Dendritic cell treated with granulocyte-macrophage colony-stimulating factor and Interleukin-4, amounts not matched to agents 40 ng/mL and 50 ng/mL, for 4 days (primary cell): ENCODE data around the gene CARD9.

Experiments used
- H3K27ac Mint-ChIP-seq: one replicate; pipeline ENCODE4 v1.8.0; 2022; ENCODE audit warnings: mild to moderate bottlenecking, mixed read lengths
- H3K27me3 Mint-ChIP-seq: one replicate; pipeline ENCODE4 v1.8.0; 2022; ENCODE audit warnings: mild to moderate bottlenecking, mixed read lengths
- H3K36me3 Mint-ChIP-seq: one replicate; pipeline ENCODE4 v1.8.0; 2022; ENCODE audit warnings: low read depth, mixed read lengths
- H3K4me1 Mint-ChIP-seq: one replicate; pipeline ENCODE4 v1.8.0; 2022; ENCODE audit warnings: low read depth, mixed read lengths
- H3K4me3 Mint-ChIP-seq: one replicate; pipeline ENCODE4 v1.8.0; 2022; ENCODE audit warnings: mild to moderate bottlenecking, moderate library complexity, mixed read lengths
- H3K9me3 Mint-ChIP-seq: one replicate; pipeline ENCODE4 v1.8.0; 2022; ENCODE audit warnings: mixed read lengths
- intact Hi-C: fragments of 100-400 bp; cut with micrococcal nuclease; formaldehyde crosslinking; loops from one replicate; pipeline ENCODE4 v1.15.0; 2022

The CARD9 gene

DNA sequence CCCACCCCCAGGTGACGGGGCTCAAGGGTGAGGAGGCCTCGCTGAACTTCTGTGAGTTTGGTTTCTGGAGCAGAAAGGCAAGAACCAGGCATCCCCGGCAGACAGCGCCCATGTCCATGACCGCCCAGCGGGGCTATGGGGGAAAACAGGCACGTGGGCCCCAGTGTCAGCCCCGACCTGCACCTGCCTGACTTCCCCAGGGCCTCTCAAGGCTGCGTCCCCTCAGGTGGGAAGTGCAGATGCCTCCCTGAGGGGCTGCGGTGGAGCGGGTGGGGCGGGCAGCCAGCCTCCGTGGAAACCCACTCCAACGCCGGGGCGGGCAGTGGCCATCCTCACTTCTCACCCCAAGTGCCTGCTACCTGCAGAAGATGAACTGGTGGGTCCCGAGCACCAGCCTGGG, 6.9 kb upstream of the CARD9 start:
- Mint-ChIP-seq H3K4me3 (no peak overlapping the region), H3K4me1 (peaks cover 29% of the 10 kb centered on the region), H3K9me3 (no peaks in the 10 kb centered on the region), H3K27me3 (no peaks in the 10 kb centered on the region), H3K36me3 (peaks cover 84% of the 10 kb centered on the region), H3K27ac (no peak overlapping the region)
- intact Hi-C loops = no loop called here

DNA sequence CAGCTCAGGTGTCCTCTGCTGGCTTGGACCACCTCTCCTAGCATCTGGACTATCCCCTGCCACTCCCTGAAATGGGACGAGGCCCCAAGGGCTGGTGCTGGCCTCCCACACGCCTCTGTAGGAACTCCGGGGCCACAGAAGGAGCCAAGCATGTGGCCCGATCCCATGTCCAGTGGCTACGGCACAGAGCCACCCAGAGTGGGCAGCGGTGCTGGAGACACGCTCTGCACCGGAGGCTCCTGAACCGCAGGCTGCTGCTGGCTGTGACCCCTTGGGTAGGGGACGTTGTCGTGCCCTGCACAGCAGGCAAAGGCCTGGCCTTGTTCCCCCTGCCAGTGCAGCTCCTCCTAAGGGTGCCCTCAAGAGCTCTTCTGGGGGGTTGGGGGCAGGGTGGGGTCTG, 6.4 kb upstream of the CARD9 start:
- Mint-ChIP-seq H3K4me3 (no peak overlapping the region), H3K27ac (no peak overlapping the region), H3K4me1 (peaks cover 29% of the 10 kb centered on the region), H3K27me3 (no peaks in the 10 kb centered on the region), H3K9me3 (no peaks in the 10 kb centered on the region), H3K36me3 (peaks cover 84% of the 10 kb centered on the region)
- intact Hi-C loops = no loop called here

DNA sequence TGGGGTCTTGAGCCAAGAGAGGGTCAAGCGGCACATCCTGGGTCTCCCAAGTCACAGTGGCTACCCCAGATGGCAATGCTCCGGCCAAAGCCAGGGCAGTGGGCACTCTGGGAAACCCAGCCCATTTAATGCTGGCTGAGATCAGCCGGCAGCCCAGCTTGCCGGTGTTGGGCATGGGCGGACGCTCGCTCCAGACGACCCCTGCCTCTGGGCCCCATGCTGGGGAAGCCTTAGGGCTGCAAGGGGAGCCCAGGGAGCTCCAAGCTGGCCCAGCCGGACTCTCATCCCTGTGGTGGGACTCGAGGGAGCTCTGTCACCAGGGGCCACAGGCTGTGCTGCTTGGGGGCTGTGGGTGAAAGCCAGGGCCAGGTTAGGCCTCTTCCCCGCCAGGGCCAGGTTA, 5.9 kb upstream of the CARD9 start:
- Mint-ChIP-seq H3K36me3 (peaks cover 84% of the 10 kb centered on the region), H3K4me3 (no peak overlapping the region), H3K4me1 (peaks cover 32% of the 10 kb centered on the region), H3K9me3 (no peaks in the 10 kb centered on the region), H3K27ac (no peak overlapping the region), H3K27me3 (no peaks in the 10 kb centered on the region)
- intact Hi-C loops = no loop called here

DNA sequence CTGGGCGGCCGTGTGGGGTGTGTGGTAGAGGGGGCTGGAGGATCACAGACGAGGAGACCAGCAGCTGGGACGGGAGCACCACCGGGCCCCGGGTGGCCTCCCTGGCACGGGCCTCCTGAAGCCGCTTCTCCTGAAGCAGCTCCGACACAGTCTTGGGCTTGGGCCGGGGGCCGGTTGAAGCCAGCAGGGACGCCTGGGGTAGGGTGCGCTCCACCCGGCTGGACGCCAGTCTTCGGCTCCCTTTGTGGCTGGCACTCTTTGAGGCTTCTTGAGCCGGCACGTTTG, 5.5 kb upstream of the CARD9 start:
- Mint-ChIP-seq H3K27ac (peak overlapping the region; percentile 46), H3K4me1 (peaks cover 37% of the 10 kb centered on the region), H3K36me3 (peaks cover 81% of the 10 kb centered on the region), H3K27me3 (no peaks in the 10 kb centered on the region), H3K9me3 (no peaks in the 10 kb centered on the region), H3K4me3 (no peak overlapping the region)
- intact Hi-C loops = no loop called here

DNA sequence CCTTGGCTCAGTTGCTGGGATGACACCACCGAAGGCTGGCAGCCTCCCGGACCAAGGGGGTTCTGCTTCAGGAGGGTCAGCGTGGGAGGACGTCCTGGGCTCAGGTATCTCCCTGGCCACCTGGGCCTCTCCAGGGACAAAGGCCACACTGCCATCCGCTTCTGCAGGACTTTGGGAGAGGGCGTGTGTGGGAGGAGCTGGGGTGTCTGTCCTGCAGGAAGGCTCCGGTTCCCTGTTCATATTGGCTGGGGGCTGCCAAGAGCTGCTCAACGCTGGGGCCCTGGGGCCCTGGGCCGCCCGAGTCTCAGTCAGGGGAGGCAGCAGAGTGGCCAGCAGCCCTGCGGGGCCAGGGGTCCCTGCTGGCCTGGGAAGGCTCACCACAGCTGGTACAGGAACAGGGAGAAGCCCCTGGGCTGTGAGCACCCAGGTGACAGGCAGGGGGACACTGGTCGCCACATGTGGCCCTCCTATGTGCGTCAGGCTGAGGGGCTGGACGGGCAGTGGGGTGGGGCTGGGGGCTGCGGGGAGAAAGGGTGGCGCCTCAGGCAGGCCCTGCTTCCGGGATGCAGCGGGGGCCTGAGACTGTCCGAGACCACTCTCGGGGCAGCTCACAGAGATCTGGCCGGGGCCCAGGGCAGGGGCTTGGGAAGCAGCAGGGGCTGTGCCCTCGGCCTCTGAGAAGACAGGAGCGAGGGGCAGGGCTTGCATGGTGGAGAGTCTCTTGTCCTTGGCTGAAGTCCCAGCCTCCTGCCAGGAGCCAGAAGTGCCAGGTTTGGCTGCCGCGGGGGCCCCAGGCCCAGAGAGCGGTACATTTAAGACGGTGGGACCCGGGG, 4.9 kb upstream of the CARD9 start:
- Mint-ChIP-seq H3K36me3 (peaks cover 81% of the 10 kb centered on the region), H3K27ac (peak overlapping the region; percentile 46), H3K4me1 (peaks cover 40% of the 10 kb centered on the region), H3K27me3 (no peaks in the 10 kb centered on the region), H3K9me3 (no peaks in the 10 kb centered on the region), H3K4me3 (no peak overlapping the region)
- intact Hi-C loops = no loop called here

DNA sequence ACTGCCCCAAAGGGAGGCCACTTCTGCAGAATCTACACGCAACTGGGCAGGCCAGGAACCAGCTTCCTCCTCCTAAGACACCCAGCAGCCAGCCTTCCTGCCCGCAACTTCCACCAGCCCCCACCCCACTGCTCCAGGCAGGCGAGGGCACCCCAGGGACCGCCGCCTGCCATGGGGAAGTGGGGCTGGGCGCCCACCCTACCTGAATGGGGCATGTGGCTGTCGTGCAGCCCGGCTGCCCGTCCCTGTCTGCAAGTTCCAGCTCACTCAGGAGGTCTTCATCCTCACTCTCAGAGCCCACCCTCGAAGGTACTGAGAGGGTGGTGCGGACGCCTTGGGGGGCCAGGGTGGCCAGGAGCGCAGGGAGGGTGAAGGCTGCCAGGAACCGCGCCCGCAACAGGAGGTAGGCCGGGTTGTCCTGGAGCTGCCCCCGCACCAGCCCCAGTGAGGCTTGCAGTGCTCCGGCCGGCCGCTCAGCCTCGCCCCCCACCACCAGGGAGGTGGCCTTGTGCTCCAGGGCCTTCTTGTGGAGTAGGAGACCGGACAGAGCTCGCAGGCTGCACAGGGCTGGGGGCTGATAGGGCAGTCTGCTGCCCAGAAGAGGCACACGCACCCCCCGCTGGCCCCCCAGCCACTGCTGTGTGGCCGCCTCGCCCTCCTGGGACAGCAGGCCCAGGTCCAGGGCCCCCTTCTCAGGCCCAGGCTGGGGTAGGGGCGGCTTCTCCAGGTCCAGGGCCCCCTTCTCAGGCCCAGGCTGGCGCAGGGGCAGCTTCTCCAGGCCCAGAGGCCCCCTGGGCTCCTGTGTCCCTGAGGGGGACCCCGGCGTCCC, 4.1 kb upstream of the CARD9 start:
- Mint-ChIP-seq H3K27ac (peak overlapping the region; percentile 93), H3K4me3 (peak overlapping the region; percentile 49), H3K27me3 (no peaks in the 10 kb centered on the region), H3K4me1 (peaks cover 40% of the 10 kb centered on the region), H3K9me3 (no peaks in the 10 kb centered on the region), H3K36me3 (peaks cover 81% of the 10 kb centered on the region)
- intact Hi-C loops = no loop called here

DNA sequence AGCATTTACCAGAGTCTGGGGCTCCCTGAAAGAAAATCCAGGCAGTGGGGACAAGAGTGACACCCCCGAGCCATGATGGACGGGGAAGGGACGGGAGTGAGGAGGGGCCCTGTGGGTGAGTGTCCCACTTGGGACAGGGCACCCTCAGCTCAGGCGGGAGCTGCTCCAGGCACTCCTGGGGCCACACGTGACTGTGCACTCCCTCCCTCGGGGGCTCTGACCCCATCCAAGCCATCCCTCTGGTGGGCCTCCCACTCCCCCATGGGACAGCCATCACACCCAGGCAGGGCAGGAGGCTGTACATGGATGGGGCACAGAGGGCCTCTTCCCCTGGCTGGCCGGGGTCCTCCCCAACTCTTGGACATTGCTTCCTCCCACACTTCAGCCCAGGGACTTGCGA, 3.0 kb upstream of the CARD9 start:
- intact Hi-C loops = no loop called here
- H3K4me3 Mint-ChIP-seq = no peak overlapping the region

DNA sequence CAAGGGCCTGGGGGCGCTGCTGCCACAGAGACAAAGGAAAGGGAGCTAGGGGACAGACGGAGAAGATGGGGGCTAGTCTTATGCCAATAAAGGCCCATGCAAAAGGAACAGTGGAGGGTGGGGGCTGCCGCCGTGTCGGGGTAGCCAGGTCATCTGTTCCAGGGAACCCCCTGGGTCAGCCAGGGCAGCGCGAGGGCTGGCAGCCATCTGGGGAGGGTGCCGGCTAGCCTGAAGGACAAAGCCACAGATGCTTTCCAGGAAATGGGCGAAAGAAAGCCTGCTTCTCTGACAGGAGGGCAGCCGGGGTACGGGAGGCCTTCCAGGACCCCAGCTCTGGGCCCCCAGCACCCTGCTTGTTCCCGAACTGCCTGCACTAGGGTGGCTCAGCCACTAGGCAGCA, 1.6 kb upstream of the CARD9 start:
- Mint-ChIP-seq H3K4me1 (peaks cover 60% of the 10 kb centered on the region), H3K36me3 (peaks cover 81% of the 10 kb centered on the region), H3K27ac (peak overlapping the region; percentile 93), H3K27me3 (no peaks in the 10 kb centered on the region), H3K4me3 (no peak overlapping the region), H3K9me3 (no peaks in the 10 kb centered on the region)
- intact Hi-C loops = no loop called here

More for the DNA sequence above, 3.0 kb upstream of the CARD9 start:
- Mint-ChIP-seq H3K27me3 (no peaks in the 10 kb centered on the region), H3K36me3 (peaks cover 81% of the 10 kb centered on the region), H3K27ac (peak overlapping the region; percentile 93), H3K4me1 (peaks cover 49% of the 10 kb centered on the region), H3K9me3 (no peaks in the 10 kb centered on the region)

DNA sequence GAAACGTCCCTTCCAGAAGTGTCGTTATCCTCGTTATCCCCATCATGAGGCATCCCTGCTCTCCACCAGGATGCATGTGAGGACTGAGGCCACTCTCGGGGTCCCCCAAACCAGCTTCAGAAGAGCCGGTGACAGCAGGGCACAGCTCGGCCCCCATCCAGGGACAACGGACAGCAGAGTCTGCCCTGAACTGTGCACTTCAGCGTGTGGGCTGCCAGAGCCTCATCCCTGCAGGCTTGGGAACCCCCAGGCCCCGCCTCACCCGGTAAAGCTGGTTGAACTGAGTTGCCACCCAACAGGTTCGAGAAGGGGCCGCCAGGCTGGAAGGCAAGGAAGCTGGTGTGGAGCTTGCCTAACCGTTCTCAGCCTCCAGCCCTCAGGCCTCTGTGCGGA, 710 bp upstream of the CARD9 start:
- no peaks in the 10 kb centered on the region for H3K27me3 Mint-ChIP-seq
- H3K9me3 Mint-ChIP-seq = no peaks in the 10 kb centered on the region
- peaks cover 81% of the 10 kb centered on the region for H3K36me3 Mint-ChIP-seq
- peak overlapping the region; percentile 93 for H3K27ac Mint-ChIP-seq
- peaks cover 67% of the 10 kb centered on the region for H3K4me1 Mint-ChIP-seq
- intact Hi-C loops = no loop called here
- H3K4me3 Mint-ChIP-seq = peak overlapping the region; percentile 97

DNA sequence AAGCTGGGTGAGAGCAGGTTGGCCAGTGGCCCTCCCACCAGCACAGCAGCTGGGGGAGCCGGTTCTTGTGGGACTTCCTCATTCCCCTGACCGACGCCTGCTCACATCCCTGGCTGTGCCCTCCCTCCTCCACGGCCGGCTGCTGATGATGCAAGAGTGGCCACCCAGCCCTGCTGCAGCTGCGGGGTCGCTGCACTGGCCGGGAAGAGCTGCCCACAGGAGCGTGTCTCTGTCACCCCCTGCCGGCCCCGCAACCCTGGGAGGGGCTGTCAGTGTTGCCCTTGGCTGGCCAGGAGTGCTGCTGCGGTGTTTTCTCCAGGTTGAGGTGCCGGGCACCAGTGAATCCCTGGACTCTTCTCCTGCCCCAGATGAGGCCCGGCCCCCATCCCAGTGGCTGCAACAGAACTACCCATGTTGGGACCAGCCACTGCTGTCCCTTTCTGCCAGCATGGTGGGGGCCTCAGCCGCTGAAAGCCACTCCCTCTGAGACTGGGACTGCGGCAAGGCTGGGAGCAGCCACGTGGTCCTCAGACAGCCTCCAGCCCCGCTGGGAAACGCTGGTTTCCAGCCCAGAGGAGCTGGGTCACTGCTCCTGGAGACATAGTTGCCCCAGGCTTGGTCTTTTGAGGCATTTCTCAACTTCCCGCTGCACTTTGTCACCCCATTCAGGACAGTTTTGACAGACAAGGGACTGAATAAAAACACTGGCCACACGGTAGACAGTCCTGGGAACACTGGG, 739 bp downstream of the CARD9 start:
- intact Hi-C loops = loop anchor here (1.0 kb wide), 1 partner anchor 9 kb away; the partner anchor contains the start of gene DNLZ

DNA sequence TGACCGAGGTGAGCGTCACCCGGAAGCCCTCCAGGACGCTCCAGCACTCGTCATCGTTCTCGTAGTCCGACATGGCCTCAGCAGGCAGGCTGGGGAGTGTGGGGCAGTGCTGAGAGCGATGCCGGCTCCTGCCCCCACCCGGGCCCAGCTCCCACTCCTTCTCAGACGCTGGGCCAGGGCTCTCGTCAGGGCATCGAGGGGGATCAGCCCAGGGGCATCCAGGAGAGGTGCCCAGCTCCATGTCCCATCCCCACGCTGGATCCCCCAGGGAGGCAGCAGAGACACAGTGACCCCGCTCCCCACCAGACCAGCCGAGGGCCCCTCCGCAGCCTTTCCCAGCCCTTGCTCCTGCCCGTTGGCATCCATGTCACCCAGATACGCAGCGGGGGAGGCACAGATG, 1.5 kb downstream of the CARD9 start:
- H3K4me3 Mint-ChIP-seq = peak overlapping the region; percentile 97
- peaks cover 89% of the 10 kb centered on the region for H3K36me3 Mint-ChIP-seq
- H3K4me1 Mint-ChIP-seq = peaks cover 77% of the 10 kb centered on the region
- peak overlapping the region; percentile 93 for H3K27ac Mint-ChIP-seq
- intact Hi-C loops = no loop called here
- no peaks in the 10 kb centered on the region for H3K27me3 Mint-ChIP-seq
- H3K9me3 Mint-ChIP-seq = no peaks in the 10 kb centered on the region

More for the DNA sequence above, 739 bp downstream of the CARD9 start:
- Mint-ChIP-seq H3K4me3 (peak overlapping the region; percentile 97), H3K36me3 (peaks cover 81% of the 10 kb centered on the region), H3K4me1 (peaks cover 76% of the 10 kb centered on the region), H3K27me3 (no peaks in the 10 kb centered on the region), H3K27ac (peak overlapping the region; percentile 93), H3K9me3 (no peaks in the 10 kb centered on the region)

DNA sequence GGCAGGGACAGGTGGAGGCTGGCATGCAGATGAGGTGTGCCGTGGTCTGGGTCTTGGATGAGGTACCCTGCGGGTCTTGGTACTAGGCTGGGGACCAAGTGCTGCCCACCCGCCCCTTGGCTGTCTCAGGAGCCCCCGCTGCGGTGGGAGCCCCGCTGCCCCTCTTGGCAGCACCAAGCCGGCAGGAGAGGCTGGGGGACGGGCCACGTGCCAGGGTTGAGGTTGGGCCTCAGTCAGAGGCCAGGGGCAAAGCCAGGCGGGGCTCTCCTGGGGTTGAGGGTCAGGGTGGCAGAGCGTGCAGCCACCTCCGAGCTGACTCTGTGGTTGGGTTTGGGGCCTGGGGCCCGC, 2.0 kb downstream of the CARD9 start:
- H3K27ac Mint-ChIP-seq = no peak overlapping the region
- no peaks in the 10 kb centered on the region for H3K27me3 Mint-ChIP-seq
- intact Hi-C loops = no loop called here
- peak overlapping the region; percentile 4 for H3K4me3 Mint-ChIP-seq
- peaks cover 94% of the 10 kb centered on the region for H3K36me3 Mint-ChIP-seq
- H3K9me3 Mint-ChIP-seq = no peaks in the 10 kb centered on the region
- peaks cover 77% of the 10 kb centered on the region for H3K4me1 Mint-ChIP-seq

DNA sequence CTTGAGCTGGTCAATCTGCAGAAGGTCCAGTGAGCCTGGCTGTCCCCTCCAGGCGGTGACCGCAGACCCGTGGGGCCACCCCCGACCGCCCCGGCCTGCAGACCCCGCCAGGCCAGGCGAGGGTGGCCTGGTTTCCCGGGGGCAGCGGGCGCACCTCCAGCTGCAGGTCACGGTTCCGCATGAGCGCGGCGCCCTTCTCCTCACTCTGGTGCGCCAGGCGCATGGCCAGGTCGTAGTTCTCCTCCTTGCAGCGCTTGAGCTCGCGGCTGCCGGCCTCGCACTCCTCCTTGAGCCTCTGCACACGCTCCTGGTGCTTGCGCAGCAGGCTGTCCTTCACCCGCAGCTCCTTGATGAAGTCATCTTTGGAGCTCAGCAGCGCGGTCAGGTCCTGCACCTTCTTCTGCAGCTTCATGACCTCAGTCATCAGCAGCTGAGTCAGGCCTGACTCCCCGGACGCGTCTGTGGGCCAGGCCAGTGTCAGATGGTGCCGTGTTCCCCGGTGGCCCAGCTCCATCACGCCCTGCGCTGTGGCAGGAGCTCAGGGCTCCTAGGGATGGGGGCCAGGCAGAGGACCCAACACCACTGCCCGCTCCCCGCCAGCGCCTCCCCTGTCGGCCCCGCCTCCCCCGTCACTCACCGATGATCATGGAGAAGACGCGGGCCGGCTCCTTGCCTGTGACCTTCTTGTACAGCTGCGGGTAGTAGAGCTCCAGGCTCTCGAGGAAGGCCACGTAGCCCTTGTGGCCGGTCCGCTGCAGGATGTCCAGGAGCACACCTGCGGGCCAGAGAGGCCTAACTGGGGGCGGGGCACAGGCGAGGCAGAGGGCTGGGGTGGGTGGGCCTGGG, 2.6 kb downstream of the CARD9 start:
- H3K36me3 Mint-ChIP-seq = peaks cover 97% of the 10 kb centered on the region
- no peaks in the 10 kb centered on the region for H3K9me3 Mint-ChIP-seq
- peaks cover 77% of the 10 kb centered on the region for H3K4me1 Mint-ChIP-seq
- intact Hi-C loops = no loop called here
- no peak overlapping the region for H3K27ac Mint-ChIP-seq
- H3K27me3 Mint-ChIP-seq = no peaks in the 10 kb centered on the region
- H3K4me3 Mint-ChIP-seq = peak overlapping the region; percentile 17
